ENCODE data around the gene RNF217.

The RNF217 gene

DNA sequence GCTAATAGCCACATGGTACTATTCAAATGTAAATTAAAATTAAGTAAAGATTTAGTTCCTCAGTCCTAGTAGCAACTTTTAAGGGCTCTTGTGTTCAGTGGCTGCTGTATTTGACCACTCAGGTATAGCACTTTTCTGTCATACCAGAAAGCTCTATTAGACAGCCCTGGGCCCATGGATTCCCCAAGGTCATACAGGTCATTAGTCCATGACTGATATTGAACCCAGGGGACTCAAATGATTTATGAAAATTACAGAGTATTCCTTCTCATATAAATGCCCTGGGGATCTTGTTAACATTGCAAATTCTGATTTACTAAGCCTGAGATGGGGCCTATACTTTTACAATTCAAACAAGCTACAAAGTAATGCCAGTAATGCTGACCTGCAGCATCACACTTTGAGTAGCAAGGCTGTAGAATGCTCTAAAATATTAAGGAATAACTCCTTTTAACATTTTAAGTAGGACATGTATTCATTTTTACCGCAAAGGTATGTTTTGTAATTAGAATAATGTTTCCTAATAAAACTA lies 29.6 kb downstream of the RNF217 start:
- no peak for TF ChIP-seq GLIS3 (CRISPR knock-in tag; IDR thresholded peaks at IDR 0.05)
- ATAC-seq = no peak

DNA sequence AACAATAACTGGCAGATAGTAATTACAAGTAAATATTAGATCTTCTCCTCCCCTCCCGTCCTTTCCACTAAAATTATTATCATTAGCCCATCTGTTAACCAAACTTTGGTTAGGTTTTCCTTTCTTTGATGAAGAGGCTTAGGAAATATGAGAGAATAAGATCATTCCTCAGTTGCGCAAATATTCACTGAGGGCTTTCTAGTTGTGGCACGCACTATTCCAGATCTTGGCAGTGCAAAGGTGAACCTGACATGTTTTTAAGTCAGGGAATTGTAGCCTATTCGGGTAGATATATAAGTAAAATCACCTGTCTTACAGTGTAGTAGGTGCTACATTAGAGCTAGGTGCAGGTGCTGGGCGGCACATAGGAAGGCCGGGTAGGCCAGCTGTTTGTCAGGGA lies 31.1 kb downstream of the RNF217 start:
- ATAC-seq = no peak
- TF ChIP-seq ZNF565 (CRISPR knock-in tag; conservative IDR thresholded peaks at IDR 0.05; ENCODE audit: low read depth) (no peak), ZFP3 (CRISPR knock-in tag; IDR thresholded peaks at IDR 0.05) (no peak), RARB (CRISPR knock-in tag; IDR thresholded peaks at IDR 0.05) (no peak), ZNF70 (CRISPR knock-in tag; IDR thresholded peaks at IDR 0.05) (no peak), CSDC2 (CRISPR knock-in tag; IDR thresholded peaks at IDR 0.05) (no peak), ZFP30 (CRISPR knock-in tag; IDR thresholded peaks at IDR 0.05) (no peak), PPARA (CRISPR knock-in tag; IDR thresholded peaks at IDR 0.05; ENCODE audit: borderline replicate concordance) (no peak), OSR1 (CRISPR knock-in tag; IDR thresholded peaks at IDR 0.05) (no peak), TCF4 (CRISPR knock-in tag; IDR thresholded peaks at IDR 0.05; ENCODE audit: borderline replicate concordance) (no peak), ZNF8 (CRISPR knock-in tag; IDR thresholded peaks at IDR 0.05) (no peak), ZC3H10 (CRISPR knock-in tag; IDR thresholded peaks at IDR 0.05) (no peak), ISL1 (CRISPR knock-in tag; IDR thresholded peaks at IDR 0.05) (no peak)
- TF ChIP-seq, protein P1, sequence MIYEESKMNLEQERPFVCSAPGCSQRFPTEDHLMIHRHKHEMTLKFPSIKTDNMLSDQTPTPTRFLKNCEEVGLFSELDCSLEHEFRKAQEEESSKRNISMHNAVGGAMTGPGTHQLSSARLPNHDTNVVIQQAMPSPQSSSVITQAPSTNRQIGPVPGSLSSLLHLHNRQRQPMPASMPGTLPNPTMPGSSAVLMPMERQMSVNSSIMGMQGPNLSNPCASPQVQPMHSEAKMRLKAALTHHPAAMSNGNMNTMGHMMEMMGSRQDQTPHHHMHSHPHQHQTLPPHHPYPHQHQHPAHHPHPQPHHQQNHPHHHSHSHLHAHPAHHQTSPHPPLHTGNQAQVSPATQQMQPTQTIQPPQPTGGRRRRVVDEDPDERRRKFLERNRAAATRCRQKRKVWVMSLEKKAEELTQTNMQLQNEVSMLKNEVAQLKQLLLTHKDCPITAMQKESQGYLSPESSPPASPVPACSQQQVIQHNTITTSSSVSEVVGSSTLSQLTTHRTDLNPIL (CRISPR knock-in tag; IDR thresholded peaks at IDR 0.05; ENCODE audit: low read depth) = no peak

DNA sequence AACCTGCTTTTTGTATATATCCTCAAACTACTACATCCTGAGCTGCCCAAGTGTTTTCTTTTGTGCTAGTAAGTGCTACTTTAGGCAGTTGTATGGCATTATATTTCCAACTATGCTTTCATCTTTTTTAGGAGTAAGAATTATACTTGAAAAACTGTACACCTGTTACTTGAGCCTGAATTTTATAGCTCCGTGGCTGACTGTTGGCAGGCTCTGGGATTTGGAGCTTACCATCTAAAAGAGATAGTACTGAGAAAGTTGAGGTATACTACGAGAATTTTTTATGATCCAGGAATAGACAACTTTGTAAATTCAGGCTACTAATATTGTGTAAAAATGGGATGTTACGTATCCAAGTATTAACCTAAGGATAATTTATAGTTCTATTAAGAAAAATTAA lies 32.4 kb downstream of the RNF217 start:
- no peak for ATAC-seq
- TF ChIP-seq RARB (CRISPR knock-in tag; IDR thresholded peaks at IDR 0.05) (no peak), ZFP30 (CRISPR knock-in tag; IDR thresholded peaks at IDR 0.05) (no peak), CSDC2 (CRISPR knock-in tag; IDR thresholded peaks at IDR 0.05) (no peak), TOX (CRISPR knock-in tag; IDR thresholded peaks at IDR 0.05; ENCODE audit: borderline replicate concordance) (no peak), ESRRG (CRISPR knock-in tag; IDR thresholded peaks at IDR 0.05) (no peak), BACH2 (CRISPR knock-in tag; IDR thresholded peaks at IDR 0.05; ENCODE audit: borderline replicate concordance) (no peak), PPARA (CRISPR knock-in tag; IDR thresholded peaks at IDR 0.05; ENCODE audit: borderline replicate concordance) (no peak), ZNF70 (CRISPR knock-in tag; IDR thresholded peaks at IDR 0.05) (no peak), SNAI2 (CRISPR knock-in tag; IDR thresholded peaks at IDR 0.05) (no peak), OSR1 (CRISPR knock-in tag; IDR thresholded peaks at IDR 0.05) (no peak), ARNTL (CRISPR knock-in tag; IDR thresholded peaks at IDR 0.05; ENCODE audit: borderline replicate concordance, low read depth) (no peak)
- TF ChIP-seq, protein P2, sequence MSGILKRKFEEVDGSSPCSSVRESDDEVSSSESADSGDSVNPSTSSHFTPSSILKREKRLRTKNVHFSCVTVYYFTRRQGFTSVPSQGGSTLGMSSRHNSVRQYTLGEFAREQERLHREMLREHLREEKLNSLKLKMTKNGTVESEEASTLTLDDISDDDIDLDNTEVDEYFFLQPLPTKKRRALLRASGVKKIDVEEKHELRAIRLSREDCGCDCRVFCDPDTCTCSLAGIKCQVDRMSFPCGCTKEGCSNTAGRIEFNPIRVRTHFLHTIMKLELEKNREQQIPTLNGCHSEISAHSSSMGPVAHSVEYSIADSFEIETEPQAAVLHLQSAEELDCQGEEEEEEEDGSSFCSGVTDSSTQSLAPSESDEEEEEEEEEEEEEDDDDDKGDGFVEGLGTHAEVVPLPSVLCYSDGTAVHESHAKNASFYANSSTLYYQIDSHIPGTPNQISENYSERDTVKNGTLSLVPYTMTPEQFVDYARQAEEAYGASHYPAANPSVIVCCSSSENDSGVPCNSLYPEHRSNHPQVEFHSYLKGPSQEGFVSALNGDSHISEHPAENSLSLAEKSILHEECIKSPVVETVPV (CRISPR knock-in tag; IDR thresholded peaks at IDR 0.05) = no peak
- TF ChIP-seq, protein P3, sequence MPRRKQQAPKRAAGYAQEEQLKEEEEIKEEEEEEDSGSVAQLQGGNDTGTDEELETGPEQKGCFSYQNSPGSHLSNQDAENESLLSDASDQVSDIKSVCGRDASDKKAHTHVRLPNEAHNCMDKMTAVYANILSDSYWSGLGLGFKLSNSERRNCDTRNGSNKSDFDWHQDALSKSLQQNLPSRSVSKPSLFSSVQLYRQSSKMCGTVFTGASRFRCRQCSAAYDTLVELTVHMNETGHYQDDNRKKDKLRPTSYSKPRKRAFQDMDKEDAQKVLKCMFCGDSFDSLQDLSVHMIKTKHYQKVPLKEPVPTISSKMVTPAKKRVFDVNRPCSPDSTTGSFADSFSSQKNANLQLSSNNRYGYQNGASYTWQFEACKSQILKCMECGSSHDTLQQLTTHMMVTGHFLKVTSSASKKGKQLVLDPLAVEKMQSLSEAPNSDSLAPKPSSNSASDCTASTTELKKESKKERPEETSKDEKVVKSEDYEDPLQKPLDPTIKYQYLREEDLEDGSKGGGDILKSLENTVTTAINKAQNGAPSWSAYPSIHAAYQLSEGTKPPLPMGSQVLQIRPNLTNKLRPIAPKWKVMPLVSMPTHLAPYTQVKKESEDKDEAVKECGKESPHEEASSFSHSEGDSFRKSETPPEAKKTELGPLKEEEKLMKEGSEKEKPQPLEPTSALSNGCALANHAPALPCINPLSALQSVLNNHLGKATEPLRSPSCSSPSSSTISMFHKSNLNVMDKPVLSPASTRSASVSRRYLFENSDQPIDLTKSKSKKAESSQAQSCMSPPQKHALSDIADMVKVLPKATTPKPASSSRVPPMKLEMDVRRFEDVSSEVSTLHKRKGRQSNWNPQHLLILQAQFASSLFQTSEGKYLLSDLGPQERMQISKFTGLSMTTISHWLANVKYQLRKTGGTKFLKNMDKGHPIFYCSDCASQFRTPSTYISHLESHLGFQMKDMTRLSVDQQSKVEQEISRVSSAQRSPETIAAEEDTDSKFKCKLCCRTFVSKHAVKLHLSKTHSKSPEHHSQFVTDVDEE (CRISPR knock-in tag; IDR thresholded peaks at IDR 0.05) = no peak
- TF ChIP-seq, protein P1 (CRISPR knock-in tag; IDR thresholded peaks at IDR 0.05; ENCODE audit: low read depth) = no peak

DNA sequence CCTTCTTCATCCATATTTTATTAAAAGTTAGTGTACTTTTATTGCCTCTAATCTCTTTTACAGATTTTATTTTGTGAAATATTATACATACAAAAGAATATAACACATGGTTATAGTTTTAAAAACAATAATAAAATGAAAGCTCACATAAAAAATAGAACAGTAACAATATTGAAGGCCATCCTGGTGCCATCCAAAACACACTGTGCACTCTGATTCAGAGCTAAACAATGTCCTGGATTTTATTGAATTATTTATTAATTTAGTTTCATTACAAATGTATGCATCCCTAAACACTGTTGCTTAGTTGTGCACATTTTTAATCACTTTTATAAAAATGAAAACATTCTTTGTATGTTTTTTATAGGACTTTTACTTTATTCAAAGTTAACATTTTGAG lies 32.9 kb downstream of the RNF217 start:
- no peak for ATAC-seq

More for the DNA sequence above, 32.9 kb downstream of the RNF217 start:
- TF ChIP-seq ISL1 (CRISPR knock-in tag; IDR thresholded peaks at IDR 0.05) = no peak
- TF ChIP-seq, protein P3 (CRISPR knock-in tag; IDR thresholded peaks at IDR 0.05) = no peak
- TF ChIP-seq, protein P1 (CRISPR knock-in tag; IDR thresholded peaks at IDR 0.05; ENCODE audit: low read depth) = no peak
- no peak for TF ChIP-seq ZNF70 (CRISPR knock-in tag; IDR thresholded peaks at IDR 0.05)
- no peak for TF ChIP-seq ARNTL (CRISPR knock-in tag; IDR thresholded peaks at IDR 0.05; ENCODE audit: borderline replicate concordance, low read depth)
- TF ChIP-seq TCF4 (CRISPR knock-in tag; IDR thresholded peaks at IDR 0.05; ENCODE audit: borderline replicate concordance) = no peak
- no peak for TF ChIP-seq ZC3H10 (CRISPR knock-in tag; IDR thresholded peaks at IDR 0.05)
- TF ChIP-seq PPARA (CRISPR knock-in tag; IDR thresholded peaks at IDR 0.05; ENCODE audit: borderline replicate concordance) = no peak
- no peak for TF ChIP-seq BACH2 (CRISPR knock-in tag; IDR thresholded peaks at IDR 0.05; ENCODE audit: borderline replicate concordance)
- TF ChIP-seq ZNF565 (CRISPR knock-in tag; conservative IDR thresholded peaks at IDR 0.05; ENCODE audit: low read depth) = no peak
- no peak for TF ChIP-seq SNAI2 (CRISPR knock-in tag; IDR thresholded peaks at IDR 0.05)
- no peak for TF ChIP-seq ZNF8 (CRISPR knock-in tag; IDR thresholded peaks at IDR 0.05)

All from SK-N-SH treated with all-trans-retinoic acid at 6 μM for 48 hours (cell line).